PC-3 (cell line): ENCODE measurements around the gene GSDME.

Experiments
- EZH2 ChIP-seq: fragments of 300-600 bp; sonication (generic); IDR thresholded peaks from one replicate; pipeline ENCODE4 v1.6.1; 2017; ENCODE audit warnings: antibody characterized with exemption, mild to moderate bottlenecking, low read length; ENCODE audit not compliant: unreplicated experiment
- EZH2phosphoT487 ChIP-seq: fragments of 300-600 bp; sonication (generic); IDR thresholded peaks from 2 replicates; pipeline ENCODE4 v1.6.1; 2018; ENCODE audit warnings: mild to moderate bottlenecking, antibody characterized with exemption, low read length, borderline replicate concordance
- TF ChIP-seq, protein P1 (sequence below): fragments of 300-600 bp; sonication (generic); conservative IDR thresholded peaks from 2 replicates; pipeline ENCODE4 v1.5.1; 2017; ENCODE audit warnings: antibody characterized with exemption, low read depth, mild to moderate bottlenecking, low read length

DNA sequence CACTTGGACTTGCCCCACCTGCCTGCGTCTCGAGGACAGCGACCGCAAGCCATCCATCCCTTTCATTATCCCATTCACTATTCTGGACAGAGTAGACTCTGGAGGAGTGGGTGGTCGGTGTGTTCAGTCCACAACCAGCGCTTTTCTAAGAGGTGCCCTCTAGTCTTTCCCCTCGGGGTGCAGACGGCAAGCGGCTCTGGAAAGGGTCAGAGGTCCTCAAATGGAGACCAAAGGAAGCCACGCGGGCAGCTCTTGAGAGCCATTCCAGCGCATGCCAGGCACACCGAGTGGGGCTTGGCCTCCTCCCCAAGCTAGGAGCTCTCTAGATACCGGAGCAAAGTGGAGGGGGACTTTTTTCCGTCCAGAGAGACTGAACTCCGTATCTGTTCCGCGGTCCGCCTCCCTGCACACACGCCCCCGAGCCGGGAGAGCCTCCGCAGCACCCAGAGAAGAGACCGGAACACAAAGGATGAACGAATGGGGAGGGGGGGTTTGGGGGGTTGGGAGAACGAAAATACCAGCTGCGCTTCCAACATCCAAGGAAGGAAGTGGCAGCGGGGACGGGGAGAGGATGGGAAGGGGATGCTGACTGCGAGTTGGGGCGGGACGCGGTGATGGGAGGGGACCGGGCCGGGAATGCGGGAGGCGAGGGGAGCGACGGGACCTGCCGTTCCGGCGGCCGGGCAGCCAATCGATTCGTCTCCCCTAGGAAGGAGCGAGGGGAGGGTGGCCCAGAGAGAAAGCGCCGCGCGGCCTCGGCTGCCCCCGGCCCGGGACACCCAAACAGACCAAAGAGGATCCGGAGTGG is 515 bp downstream of the GSDME start:
- TF ChIP-seq, protein P1, sequence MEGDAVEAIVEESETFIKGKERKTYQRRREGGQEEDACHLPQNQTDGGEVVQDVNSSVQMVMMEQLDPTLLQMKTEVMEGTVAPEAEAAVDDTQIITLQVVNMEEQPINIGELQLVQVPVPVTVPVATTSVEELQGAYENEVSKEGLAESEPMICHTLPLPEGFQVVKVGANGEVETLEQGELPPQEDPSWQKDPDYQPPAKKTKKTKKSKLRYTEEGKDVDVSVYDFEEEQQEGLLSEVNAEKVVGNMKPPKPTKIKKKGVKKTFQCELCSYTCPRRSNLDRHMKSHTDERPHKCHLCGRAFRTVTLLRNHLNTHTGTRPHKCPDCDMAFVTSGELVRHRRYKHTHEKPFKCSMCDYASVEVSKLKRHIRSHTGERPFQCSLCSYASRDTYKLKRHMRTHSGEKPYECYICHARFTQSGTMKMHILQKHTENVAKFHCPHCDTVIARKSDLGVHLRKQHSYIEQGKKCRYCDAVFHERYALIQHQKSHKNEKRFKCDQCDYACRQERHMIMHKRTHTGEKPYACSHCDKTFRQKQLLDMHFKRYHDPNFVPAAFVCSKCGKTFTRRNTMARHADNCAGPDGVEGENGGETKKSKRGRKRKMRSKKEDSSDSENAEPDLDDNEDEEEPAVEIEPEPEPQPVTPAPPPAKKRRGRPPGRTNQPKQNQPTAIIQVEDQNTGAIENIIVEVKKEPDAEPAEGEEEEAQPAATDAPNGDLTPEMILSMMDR, result no peak
- TF ChIP-seq EZH2, result no peak
- TF ChIP-seq EZH2phosphoT487, result no peak
